ENCODE results near the gene LANCL3. TPM values are rescaled to one million over a fixed set of nuclear protein-coding genes. Genes with fewer than 3 reads are reported as not detected.

Gene LANCL3
- total RNA-seq, 1 experiment from 2014 or later = 0.26 TPM

DNA sequence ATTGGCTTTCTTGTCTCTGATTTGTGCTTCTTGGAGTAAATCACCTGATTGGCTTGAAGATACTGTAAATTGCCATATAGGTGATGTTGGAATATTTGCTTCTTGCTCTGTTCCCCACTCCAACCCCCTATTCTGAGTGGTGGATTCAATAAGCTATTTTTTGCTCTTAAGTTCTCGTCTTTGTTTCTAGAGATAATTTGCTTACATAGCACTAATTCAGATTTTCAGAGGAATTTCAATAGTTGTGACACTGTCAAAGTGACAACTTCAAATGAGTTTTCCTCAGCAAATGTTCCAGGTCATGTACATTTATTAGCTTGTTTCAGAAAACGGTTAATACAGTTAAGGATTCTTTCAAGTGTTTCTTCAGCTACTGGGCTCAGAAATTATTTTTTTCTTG is 18.6 kb downstream of the LANCL3 start:
- Histone ChIP-seq H3K4me2 (ENCODE audit: insufficient read depth, insufficient read length, low read length) (no peak overlapping the region), H3K18ac (ENCODE audit: insufficient read length, low read depth, low read length) (no peak overlapping the region), H3K23ac (ENCODE audit: insufficient read length, low read depth, low read length) (no peak overlapping the region), H2BK20ac (ENCODE audit: low read depth, low read length, poor library complexity, severe bottlenecking) (no peak overlapping the region), H3K9me3 (ENCODE audit: control insufficient read depth, low read depth, low read length) (peaks cover 5% of the 10 kb centered on the region), H3K56ac (ENCODE audit: insufficient read length, low read depth, low read length) (no peak overlapping the region), H3K4me1 (ENCODE audit: insufficient read depth, low read length) (no peaks in the 10 kb centered on the region), H3T11ph (ENCODE audit: low read length) (no peak overlapping the region), H3K79me2 (ENCODE audit: insufficient read depth, low read length) (no peaks in the 10 kb centered on the region), H4K91ac (ENCODE audit: insufficient read length, low read depth, low read length) (no peak overlapping the region), H2BK5ac (ENCODE audit: insufficient read length, low read length) (no peak overlapping the region), H4K8ac (replicated peaks; ENCODE audit: insufficient read length, low read depth, low read length) (no peak overlapping the region), H2BK120ac (ENCODE audit: low read depth, low read length, poor library complexity, severe bottlenecking) (no peak overlapping the region), H3K23me2 (ENCODE audit: insufficient read length, low read depth, low read length, poor library complexity, severe bottlenecking) (no peaks in the 10 kb centered on the region), H2BK12ac (ENCODE audit: insufficient read length, low read depth, low read length) (no peak overlapping the region), H4K5ac (ENCODE audit: insufficient read length, low read depth, low read length) (no peak overlapping the region), H3K27ac (ENCODE audit: insufficient read length, low read depth, low read length) (no peak overlapping the region), H3K14ac (ENCODE audit: insufficient read depth, low read length) (no peak overlapping the region), H2BK15ac (ENCODE audit: low read depth, low read length) (no peak overlapping the region), H4K20me1 (ENCODE audit: control insufficient read depth, insufficient read depth, insufficient read length) (no peaks in the 10 kb centered on the region), H3K4ac (ENCODE audit: low read depth, low read length) (no peak overlapping the region), H3K27me3 (ENCODE audit: insufficient read depth, low read length) (no peaks in the 10 kb centered on the region; the same call in 1 of the 2 replicates), H2AFZ (ENCODE audit: low read length) (no peak overlapping the region), H3K79me1 (ENCODE audit: insufficient read depth, low read depth, low read length, poor library complexity, severe bottlenecking) (no peaks in the 10 kb centered on the region), H2AK5ac (ENCODE audit: insufficient read length, low read length) (no peak overlapping the region), H3K9ac (ENCODE audit: extremely low read depth, insufficient read length, low read length) (no peak overlapping the region)
- no peak for DNase-seq
- H3K4me3 Mint-ChIP-seq = no peak overlapping the region
- H3K36me3 Mint-ChIP-seq (ENCODE audit: insufficient read depth in 1 of 3, low read depth in 3 of 3) = peaks cover 3 to 8% (median 7%) of the 10 kb centered on the region in 3 experiments
- TF ChIP-seq, protein P1, sequence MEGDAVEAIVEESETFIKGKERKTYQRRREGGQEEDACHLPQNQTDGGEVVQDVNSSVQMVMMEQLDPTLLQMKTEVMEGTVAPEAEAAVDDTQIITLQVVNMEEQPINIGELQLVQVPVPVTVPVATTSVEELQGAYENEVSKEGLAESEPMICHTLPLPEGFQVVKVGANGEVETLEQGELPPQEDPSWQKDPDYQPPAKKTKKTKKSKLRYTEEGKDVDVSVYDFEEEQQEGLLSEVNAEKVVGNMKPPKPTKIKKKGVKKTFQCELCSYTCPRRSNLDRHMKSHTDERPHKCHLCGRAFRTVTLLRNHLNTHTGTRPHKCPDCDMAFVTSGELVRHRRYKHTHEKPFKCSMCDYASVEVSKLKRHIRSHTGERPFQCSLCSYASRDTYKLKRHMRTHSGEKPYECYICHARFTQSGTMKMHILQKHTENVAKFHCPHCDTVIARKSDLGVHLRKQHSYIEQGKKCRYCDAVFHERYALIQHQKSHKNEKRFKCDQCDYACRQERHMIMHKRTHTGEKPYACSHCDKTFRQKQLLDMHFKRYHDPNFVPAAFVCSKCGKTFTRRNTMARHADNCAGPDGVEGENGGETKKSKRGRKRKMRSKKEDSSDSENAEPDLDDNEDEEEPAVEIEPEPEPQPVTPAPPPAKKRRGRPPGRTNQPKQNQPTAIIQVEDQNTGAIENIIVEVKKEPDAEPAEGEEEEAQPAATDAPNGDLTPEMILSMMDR (conservative IDR thresholded peaks at IDR 0.05) = no peak
- H3K4me1 Mint-ChIP-seq = no peaks in the 10 kb centered on the region
- WGBS (ENCODE audit: extremely low coverage, insufficient read length, low lambda C conversion rate) = no CpG with 5 or more reads among the region's 2 CpGs
- H3K27ac Mint-ChIP-seq = no peak overlapping the region
- peaks cover 11% of the 10 kb centered on the region for H3K27me3 Mint-ChIP-seq (ENCODE audit: low read depth)
- peaks cover 51 to 57% of the 10 kb centered on the region in 2 experiments for H3K9me3 Mint-ChIP-seq
